HG03378 (cell line): ENCODE measurements around the gene AP2A2.

ENCODE experiments used
- ATAC-seq: cut with Tn5 transposase; IDR thresholded peaks from one replicate; pipeline ENCODE4 v1.9.1; 2021; ENCODE audit warnings: mild to moderate bottlenecking, moderate library complexity; ENCODE audit not compliant: unreplicated experiment

AP2A2 gene

DNA sequence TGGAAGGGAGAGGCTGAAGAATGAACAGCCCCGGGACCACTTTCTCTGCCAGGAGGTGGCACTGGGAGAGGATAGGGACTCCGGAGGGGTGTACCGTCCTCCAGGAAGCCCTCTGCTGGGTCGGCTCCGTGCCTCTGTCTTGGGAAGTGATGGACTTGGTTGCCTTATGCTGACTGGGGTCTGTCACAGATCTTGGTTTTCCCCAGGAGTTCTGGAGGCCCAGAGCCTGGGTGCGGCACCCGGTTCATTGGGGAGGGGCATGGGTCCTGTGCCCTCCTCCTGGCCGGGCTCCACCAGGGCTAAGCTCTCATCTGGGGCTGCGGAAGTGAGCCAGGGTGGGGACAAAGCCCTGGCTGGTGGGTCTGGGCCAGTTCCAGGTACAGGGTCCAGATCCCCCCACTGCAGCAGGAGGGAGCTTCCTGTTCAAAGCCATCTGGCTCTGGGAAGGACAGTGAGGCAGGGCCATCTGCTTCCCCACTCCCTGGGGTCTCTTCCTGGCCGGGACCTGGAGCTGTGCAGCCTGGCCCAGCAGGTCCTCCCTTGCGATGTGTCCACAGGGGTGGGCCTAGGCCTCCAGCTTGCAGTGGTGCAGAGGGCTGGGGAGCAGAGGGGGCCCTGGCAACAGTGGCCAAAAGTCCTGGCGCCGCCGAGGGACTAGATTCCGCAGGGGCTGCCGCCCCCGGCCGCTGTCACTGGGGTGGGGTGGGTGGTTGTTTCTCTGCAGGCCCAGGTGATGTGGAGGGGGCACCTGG lies 1.1 kb upstream of the AP2A2 start:
- ATAC-seq = no peak

DNA sequence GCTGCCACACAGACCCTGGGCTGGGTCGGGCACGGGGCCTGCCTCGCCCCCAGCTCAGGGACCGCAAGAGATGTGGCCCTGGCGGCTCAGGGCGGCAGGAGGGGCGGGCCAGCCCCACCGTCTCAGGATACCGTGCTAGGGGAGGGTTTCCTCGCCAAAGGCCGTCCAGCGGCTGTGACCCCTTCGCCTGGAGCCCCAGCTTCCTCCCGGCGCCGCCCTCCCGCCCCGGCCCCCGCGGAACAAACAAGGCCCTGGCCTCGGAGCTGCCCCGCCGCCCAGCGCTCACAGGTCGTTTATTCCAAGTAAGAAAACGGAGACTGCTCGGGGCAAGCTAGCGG lies 543 bp upstream of the AP2A2 start:
- ATAC-seq = no peak

DNA sequence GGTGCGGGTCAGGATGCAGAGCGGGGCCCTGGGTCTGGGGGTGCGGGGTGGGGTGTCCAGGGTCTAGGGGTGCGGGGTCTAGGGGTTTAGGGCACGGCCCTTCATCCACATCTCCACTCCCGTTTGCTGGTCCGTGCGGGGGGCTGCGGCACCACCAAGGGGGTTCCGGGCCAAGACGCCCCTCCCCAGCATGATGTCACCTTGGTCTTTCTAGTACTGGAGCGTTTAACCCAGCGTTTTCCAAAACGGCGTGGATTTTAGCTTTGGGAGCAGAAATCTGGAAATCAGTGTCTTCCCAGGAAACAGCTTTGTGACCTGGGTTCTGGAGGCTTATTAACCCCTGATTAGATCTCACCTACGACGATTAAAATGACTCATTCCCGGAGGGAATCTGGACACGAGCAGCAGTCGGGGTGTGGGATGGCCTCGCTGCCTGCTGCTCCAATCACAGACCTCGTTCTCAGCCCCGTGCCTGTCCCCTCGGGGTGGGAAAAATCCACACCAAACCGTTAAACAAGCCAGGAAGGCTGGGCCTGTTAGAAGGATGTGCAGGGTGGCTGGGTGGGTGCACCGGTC lies 759 bp downstream of the AP2A2 start:
- ATAC-seq = no peak

DNA sequence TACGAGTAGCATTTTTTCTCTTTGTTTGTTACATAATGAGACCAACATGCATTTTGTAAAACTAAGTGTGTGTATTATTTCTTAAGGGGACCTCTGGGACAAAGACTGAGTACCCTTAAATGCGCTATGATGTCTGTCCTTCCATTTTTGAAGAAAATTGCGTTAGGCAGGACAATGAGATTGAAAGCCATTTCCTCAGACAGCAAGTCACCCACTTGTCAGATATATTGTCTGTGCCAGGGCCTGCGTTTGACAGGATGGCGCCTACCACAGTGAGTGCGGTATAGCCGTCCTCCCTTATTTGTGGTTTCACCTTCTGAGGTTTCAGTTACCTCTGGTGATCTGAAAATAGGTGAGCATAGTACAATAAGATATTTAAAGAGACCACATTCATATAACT lies 2.2 kb downstream of the AP2A2 start:
- ATAC-seq = no peak

DNA sequence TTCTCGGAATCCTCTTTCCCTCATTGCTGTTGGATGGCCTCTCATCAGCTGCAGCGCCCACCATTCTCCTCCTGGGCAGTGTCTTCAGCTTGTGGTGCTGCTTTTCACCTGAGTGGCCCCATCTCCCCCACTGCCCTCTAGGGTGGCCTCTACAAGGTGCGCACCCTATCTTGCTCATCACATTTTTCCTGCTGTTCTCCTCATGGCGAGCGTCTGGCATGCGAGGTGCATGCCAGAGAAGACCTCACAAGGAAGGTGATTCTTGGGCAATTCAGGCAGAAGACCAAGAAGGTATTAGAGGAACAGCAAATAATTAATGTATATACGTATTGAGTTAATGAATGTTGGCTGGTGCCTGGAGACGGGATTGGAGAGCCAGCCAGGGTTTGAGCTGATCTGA lies 3.1 kb downstream of the AP2A2 start:
- ATAC-seq = no peak

DNA sequence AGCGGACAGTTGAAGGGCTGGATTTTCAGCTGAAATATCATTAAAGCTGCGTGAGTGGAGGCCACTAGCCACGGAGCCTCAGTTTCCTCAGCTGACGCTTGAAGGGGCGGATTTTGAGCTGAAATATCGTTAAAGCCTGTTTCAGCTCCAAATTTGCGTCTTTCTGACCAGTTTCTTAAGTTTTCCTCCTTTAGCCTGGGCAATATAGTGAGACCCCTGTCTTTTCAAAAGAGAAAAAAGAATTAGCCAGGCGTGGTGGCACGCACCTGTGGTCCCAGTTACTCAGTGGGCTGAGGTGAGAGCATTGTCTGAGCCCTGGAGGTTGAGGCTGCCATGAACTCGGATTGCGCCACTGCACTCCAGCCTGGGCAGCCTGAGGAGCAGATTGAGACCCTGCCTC lies 3.7 kb downstream of the AP2A2 start:
- ATAC-seq = no peak

DNA sequence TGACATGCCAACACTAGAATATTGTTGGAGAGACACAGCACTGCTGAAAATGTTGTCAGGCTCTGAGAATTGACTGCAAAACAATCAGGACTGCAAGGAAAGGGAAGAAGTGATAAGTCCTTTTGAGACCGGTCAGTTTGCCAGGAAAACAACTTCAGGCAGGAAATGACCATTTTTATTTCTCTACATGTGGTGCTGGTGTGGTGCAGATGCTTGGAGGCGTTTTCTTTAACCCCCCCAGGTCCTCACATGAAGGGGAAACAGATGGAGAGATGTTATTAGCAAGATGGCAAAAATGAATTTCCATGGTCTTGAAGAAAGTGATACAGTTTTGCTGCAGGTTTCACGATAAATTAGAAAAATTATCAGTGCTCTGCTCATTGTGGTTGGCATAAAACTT lies 5.7 kb downstream of the AP2A2 start:
- no peak for ATAC-seq

DNA sequence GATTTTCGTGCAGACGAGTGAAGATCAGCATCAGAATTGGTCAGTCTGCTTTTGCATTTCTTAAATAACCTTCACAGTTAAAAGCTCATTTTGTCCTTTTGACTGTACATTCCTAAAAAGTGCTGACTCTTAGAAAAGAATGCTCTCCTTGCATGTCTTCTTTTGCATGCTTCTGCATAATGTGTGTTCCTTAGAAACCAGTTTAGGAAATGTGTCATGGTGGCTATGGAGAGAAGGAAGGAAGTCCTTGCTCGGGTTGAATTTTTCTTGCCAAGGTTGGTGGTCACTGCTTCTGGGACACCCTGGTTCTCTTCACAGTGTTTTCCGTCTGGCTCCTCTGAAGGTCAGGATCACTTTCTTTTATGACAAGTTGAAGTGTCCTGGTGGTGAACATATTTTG lies 6.8 kb downstream of the AP2A2 start:
- ATAC-seq = no peak

DNA sequence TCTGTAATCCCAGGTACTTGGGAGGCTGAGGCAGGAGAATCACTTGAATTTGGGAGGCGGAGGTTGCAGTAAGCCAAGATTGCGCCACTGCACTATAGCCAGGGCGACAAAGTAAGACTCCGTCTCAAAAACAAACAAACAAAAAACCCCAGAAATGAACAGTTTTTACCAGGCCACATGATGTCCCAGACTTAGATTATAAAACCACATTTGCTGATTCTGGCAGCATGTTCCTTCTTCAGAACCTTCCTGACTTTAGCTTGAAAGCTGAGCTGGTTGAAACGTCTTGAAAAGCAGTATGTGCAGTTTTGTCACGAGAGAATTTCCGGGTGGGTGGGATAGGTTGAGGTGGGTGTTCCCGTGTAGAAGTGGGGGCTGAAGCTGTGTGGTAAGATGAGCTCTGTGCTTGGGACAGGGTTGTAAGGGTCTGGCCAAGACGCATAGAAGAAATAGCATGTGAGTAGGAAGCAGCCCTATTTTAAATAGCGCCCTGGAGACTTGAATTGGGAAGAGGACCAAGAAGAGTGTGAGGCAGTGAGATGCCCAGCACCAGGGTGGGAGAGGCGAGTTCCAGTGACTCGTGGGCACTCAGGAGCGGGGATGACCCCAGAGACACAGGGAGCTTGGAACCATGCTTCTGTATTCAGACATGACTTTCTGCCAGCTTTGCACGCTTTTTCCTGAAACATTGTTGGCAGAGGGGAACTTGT lies 7.6 kb downstream of the AP2A2 start:
- no peak for ATAC-seq

DNA sequence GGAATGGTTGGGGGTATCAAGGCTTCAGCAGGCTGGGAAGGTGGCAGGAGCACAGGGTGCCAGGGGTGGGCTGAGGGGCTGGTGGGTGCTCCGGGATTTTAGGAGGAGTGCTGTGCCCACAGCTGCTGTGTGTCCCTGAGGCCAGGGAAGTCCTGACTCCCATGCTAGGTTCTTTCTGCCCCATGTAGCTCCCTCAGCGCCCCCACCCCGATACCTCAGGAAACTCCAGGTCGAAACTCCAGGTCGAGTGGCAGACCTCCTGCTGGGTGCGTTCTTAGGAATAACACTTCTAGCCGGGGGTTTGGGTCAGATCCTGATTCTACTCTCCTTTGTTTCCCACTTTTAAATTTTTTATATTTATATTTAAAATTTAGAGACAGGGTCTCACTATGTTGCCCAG lies 8.3 kb downstream of the AP2A2 start:
- no peak for ATAC-seq

DNA sequence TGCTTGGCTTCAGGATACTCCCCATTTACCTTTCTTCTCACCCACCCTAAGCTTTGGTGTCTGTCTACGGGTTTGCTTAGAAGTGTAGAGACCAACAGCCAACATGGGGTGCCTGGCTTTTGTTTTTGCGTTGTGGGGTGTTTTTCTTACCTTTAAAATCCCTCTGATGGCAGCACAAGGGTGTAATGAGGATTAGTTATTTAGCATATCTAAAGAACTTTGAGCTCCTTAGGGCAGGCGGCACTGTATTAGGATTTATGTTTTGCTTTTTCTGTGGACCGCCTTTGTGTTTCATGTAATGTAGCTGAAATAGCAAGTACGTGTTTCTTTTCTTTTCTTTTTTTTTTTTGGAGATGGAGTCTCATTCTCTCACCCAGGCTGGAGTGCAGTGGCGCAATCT lies 8.9 kb downstream of the AP2A2 start:
- no peak for ATAC-seq

DNA sequence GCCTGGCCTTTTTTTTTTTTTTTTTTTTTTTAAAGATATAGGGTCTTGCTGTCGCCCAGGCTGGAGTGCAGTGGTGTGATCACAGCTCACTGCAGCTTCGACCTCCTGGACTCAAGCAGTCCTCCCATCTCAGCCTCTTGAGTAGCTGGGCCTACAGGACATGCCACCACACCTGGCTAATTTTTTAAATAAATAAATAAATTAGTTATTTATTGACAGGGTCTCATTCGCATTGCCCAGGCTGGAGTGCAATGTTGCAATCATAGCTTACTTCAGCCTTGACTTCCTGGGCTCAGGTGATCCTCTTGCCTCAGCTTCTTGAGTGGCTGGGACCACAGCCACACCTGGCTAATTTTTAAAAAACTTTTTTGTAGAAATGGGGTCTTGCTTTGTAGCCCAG lies 10.5 kb downstream of the AP2A2 start:
- ATAC-seq = no peak

DNA sequence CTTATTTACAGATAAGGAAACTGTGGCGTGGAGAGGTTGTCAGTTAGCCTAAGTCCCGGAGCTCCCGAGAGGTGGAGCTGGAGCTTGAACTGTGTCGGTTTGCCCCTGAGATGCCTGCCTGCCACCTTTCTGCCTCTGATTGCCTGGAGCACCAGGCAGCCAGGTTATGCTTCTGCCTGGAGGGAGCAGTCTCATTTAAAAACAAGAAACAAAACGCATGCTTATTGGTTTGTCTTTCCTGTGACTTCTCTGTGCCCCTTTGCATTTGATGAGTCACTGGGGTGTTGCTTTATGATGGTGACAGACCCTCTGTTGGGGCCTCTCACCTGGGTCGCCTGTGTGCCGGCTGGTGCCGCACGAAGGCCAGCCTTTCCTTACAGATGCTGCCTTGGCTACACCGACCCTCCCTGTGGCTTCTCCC lies 12.2 kb downstream of the AP2A2 start:
- no peak for ATAC-seq

DNA sequence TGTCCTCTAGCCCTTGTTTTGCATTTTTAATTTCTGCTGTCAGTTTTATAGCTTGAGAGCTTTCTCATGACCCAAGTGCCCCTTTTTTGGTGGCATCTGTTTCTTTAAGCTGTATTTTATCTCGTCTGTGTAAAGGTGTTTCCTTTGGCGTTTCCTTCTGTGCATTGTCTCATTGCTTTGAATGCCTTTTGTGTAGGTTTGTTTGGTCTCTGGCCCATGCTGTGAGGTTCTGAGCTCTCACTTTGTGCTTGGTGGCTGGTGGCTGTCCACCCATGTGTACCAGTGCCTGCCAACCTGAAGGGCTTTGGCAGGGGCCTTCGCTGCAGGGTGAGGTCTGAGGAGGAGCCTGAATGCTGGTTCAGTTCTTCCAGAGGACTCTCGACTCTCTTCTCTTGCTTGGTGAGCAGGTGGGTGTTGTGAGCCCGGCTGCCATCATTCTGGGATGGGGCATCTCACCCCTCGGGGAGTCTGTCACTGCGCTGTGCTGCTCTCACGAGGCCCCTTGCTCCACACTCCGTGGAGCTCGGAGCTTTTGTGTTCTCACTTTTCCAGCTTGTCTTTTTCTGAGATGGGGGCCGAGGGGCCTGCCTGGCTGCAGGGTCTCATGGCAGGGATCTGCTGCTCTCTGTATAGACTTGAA lies 14.9 kb downstream of the AP2A2 start:
- no peak for ATAC-seq

DNA sequence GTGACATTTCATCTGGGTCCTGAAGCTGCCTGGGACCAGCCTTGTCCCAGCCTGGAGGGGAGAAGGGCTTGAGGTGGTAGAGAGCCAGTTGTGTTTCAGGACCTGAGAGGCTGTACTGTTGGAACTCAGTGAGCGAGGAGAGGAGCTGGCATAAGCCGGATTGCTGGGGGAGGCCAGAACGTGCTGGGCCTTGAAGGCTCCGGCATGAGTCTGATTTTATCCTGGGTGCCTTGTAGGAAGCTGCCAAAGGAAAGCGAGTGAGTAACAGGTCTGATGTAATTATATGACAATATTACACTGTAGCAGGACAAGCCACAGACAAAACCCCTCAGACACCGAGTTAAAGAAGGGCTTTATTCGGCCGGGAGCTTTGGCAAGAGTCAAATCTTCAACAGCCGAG lies 17.2 kb downstream of the AP2A2 start:
- no peak for ATAC-seq

DNA sequence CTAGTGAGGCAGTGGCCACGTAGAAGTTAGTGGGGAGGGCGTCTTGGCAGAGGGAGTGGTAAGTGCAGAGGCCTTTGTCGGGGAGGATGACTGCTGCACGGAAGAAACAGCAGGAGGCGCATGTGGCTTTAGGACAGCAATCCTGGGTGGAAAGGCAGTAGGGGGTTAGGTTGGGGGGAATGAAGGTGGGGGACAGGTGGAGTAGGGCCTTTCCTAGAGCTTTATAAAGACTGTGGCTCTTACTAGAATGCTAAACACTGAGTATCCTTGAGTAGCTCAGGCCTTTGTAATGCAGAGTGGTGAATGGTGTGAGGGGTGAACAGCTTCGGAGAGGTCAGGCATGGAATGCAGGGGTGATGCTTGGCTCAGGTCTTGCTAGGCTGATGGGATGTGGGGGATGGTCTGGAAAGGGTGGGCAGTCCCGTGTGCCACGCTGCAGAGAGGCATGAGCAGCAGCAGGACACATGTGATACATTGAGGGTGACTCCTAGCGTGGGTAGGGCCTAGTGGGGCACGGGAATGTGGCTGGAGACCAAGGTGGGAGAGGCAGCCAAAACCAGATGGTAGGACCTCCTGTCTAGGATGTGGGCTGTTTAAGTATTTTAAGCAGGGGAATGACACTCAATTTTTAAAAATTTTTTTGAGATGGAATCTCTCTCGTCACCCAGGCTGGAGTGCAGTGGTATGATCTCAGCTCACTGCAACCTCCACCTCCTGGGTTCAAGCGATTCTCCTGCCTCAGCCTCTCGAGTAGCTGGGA lies 19.2 kb downstream of the AP2A2 start:
- ATAC-seq = no peak

DNA sequence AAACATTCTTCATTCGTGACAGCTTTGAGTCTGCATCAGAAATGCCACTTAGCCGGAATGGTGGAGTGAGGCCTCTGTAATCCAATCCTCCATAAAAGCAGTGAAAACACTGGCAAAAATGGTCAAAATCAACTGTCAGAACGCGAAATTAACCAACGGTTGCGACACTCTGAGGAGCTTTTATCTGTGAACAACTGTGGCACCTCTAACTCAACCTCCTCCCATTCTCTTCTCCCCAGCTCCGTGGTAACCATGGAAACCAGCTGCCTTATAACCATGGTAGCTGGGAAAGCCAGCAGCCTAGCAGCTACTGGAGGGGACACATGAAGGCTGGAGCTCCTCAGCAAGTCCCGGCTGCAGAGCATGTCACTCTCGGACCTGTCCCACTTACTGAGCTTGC lies 20.3 kb downstream of the AP2A2 start:
- no peak for ATAC-seq

DNA sequence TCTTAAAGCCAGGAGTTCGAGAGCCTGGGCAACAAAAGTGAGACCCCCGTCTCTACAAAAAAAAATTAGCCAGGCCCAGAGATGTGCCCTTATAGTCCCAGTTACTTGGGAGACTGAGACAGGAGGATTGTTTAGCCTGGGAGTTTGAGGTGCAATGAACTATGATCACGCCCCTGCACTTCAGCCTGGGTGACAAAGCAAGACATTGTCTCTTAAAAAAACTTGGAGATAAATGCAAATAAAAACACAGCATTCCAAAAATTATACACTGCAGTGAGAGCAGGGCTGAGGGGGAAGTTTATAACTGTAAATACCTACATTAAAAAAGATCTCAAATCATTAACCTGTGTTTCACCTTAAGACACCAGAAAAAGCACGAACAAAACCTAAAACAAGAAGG lies 22.1 kb downstream of the AP2A2 start:
- no peak for ATAC-seq

DNA sequence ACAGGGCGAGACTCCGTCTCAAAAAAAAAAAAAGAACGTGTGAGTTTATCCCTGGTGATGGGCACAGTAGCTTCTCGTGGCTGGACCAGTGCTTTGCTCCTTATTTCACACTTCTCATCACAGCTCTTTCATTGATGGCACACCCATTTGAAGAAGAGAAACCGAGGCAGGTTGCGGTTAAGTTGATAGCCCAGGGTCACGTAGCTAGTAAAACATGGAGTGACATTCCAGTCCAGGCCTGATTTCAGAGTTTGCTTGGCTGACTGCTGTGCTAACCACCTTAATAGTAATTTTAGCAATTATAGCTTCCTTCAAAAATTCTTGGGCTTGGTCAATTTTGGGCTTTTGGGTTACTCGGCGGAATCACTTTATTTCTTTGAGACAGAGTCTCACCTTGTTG lies 25.8 kb downstream of the AP2A2 start:
- no peak for ATAC-seq

DNA sequence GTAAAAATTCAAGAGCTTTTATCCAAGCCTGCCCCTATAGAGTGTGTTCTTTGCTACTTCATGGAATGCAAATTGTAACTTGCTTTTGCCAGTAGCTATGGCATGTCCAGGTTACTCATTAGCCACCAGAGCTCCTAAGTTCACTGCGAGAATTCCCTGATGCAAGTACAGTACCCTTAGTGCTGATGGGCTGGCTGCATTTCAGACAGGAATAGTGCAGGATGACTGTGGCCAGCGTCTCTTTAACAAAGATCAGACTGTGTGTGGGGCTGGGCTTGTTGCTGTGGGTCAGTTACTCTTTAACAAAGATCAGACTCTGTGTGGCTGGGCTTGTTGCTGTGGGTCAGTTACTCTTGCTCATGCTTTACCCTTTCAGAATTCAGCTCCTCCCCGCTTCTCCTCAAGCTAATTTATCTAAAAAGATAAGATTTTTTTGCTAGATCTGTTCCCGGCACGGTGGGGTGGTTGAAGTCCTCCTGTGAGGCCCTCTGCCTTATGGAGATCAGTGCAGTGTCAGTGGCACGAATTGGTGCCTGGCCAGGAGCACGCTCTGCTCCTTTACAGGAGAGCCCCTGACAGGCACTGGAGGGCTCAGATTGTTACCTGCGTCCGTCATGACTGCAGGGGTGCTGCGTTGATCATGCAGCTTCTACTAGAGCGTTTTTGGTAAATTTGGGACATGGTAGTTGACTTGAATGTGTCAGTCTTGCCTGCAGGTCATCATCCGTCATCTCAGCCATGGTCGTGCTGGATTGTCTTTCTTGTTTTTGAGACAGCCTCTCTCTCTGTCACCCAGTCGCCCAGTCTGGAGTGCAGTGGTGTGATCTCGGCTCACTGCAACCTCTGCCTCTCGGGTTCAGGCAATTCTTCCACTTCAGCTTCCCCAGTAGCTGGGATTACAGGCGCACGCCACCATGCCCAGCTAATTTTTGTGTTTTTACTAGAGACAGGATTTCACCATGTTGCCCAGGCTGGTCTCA lies 27.0 kb downstream of the AP2A2 start:
- ATAC-seq = no peak
